Stomach (tissue), 4 donors: Measurements from ENCODE around the gene THOP1.

Experiments
- EP300 ChIP-seq: sonication (generic); formaldehyde crosslinking; IDR thresholded peaks from one replicate; pipeline ENCODE4 v1.6.1; 2017; ENCODE audit warnings: antibody characterized with exemption
- TF ChIP-seq, protein P1 (sequence below), 7 experiments: fragments of 450-650 bp in 4 of 7; fragments of 200-600 bp in 3 of 7; sonication (generic) in 3 of 7; IDR thresholded peaks; one replicate each; pipeline ENCODE4 v1.5.1; 2016 to 2019; ENCODE audit warnings: antibody characterized with exemption in 7 of 7, control low read depth in 2 of 7, mild to moderate bottlenecking in 1 of 7

DNA sequence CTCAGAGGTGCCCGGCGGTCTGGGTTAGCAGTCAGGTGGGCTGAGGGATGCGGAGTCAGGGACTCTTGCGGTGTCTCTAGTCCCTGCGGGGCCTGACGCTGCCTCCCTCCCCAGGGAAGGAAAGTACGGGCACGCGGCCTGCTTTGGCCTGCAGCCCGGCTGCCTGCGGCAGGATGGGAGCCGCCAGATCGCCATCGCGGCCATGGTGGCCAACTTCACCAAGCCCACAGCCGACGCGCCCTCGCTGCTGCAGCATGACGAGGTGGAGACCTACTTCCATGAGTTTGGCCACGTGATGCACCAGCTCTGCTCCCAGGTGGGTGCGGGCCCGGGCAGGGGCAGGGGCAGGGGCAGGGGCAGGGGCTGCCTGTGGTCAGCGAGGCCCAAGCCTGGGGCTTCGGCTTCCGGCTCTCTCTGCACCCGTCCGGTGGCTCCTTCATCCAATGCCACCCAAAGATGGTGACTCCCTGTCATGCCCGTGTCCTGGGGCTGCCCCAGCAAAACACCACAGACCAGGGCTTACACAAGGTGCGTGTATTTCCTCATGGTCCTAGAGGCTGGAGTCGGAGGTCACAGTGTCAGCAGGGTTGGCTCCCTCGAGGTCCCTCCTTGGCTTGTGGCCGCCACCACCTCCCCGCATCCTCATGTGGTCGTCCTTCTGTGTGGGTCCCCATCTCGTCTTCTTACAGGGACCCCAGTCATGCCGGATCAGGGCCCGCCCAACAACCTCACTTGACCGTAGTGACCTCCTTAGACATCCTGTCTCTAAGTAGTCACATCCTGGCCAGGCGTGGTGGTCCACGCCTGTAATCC is 23.0 kb downstream of the THOP1 start:
- TF ChIP-seq, protein P1, sequence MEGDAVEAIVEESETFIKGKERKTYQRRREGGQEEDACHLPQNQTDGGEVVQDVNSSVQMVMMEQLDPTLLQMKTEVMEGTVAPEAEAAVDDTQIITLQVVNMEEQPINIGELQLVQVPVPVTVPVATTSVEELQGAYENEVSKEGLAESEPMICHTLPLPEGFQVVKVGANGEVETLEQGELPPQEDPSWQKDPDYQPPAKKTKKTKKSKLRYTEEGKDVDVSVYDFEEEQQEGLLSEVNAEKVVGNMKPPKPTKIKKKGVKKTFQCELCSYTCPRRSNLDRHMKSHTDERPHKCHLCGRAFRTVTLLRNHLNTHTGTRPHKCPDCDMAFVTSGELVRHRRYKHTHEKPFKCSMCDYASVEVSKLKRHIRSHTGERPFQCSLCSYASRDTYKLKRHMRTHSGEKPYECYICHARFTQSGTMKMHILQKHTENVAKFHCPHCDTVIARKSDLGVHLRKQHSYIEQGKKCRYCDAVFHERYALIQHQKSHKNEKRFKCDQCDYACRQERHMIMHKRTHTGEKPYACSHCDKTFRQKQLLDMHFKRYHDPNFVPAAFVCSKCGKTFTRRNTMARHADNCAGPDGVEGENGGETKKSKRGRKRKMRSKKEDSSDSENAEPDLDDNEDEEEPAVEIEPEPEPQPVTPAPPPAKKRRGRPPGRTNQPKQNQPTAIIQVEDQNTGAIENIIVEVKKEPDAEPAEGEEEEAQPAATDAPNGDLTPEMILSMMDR (IDR thresholded peaks at IDR 0.05), result no peak
- no peak for TF ChIP-seq EP300
